HG03432 (cell line): ENCODE data around the gene UGT2A1.
"Not testable (repeated sequence)": the region's sequence is repeated elsewhere in the genome, so short reads cannot be mapped to it uniquely, and the experiment has no call there.

Experiments
- ATAC-seq: cut with Tn5 transposase; IDR thresholded peaks from one replicate; pipeline ENCODE4 v1.9.1; 2021; ENCODE audit warnings: mild to moderate bottlenecking, moderate library complexity; ENCODE audit not compliant: unreplicated experiment

Gene UGT2A1

GRCh38 chr4:69653147-69653546 is at the start of gene UGT2A1:
UGT2A1 (minus strand) TSS chr4:69653247; CDS start chr4:69647644, 5,603 bp downstream.
- ATAC-seq: no peak

GRCh38 chr4:69702201-69702600 is 49.2 kb upstream of the UGT2A1 start:
- no peak for ATAC-seq

GRCh38 chr4:69701696-69702095 is 48.6 kb upstream of the UGT2A1 start:
- ATAC-seq: no peak

GRCh38 chr4:69697536-69698242 is 44.6 kb upstream of the UGT2A1 start:
- no peak for ATAC-seq

- ATAC-seq: peak; percentile 69
These were observed 36.6 kb upstream of the UGT2A1 start for GRCh38 chr4:69689599-69689998.

- ATAC-seq: no peak
These were observed 31.8 kb upstream of the UGT2A1 start for GRCh38 chr4:69684804-69685203.

GRCh38 chr4:69668680-69669079 is 15.6 kb upstream of the UGT2A1 start:
- no peak for ATAC-seq

GRCh38 chr4:69664009-69664408 is 11.0 kb upstream of the UGT2A1 start:
- ATAC-seq: not testable (repeated sequence)

- ATAC-seq: not testable (repeated sequence)
These were observed 8.2 kb upstream of the UGT2A1 start for GRCh38 chr4:69661130-69661803.

GRCh38 chr4:69658133-69658532 is 5.1 kb upstream of the UGT2A1 start:
- ATAC-seq: no peak

- ATAC-seq: no peak
These were observed 3.7 kb upstream of the UGT2A1 start for GRCh38 chr4:69656653-69657158.

GRCh38 chr4:69650872-69651271 is 2.2 kb downstream of the UGT2A1 start:
- ATAC-seq: no peak

- ATAC-seq: no peak
These were observed 3.4 kb downstream of the UGT2A1 start for GRCh38 chr4:69649629-69650028.

GRCh38 chr4:69649207-69649606 is 3.8 kb downstream of the UGT2A1 start:
- ATAC-seq: no peak

- no peak for ATAC-seq
These were observed 10.1 kb downstream of the UGT2A1 start for GRCh38 chr4:69642961-69643360.

GRCh38 chr4:69640289-69640688 is 12.8 kb downstream of the UGT2A1 start:
- no peak for ATAC-seq

- no peak for ATAC-seq
These were observed 13.5 kb downstream of the UGT2A1 start, which contains the start of gene UGT2A2 for GRCh38 chr4:69639542-69639941. UGT2A2 (minus strand) TSS chr4:69639642; CDS start chr4:69639640, 2 bp downstream.

GRCh38 chr4:69617083-69617694 is 35.9 kb downstream of the UGT2A1 start:
- no peak for ATAC-seq

GRCh38 chr4:69610484-69610883 is 42.6 kb downstream of the UGT2A1 start:
- no peak for ATAC-seq

GRCh38 chr4:69601065-69601464 is 52.0 kb downstream of the UGT2A1 start:
- no peak for ATAC-seq

GRCh38 chr4:69600013-69600412 is 53.0 kb downstream of the UGT2A1 start:
- no peak for ATAC-seq

GRCh38 chr4:69594382-69594781 is 58.7 kb downstream of the UGT2A1 start:
- no peak for ATAC-seq
